Type B pancreatic cell (in vitro differentiated cells): ENCODE results near the gene BAG5. TPM values are rescaled to one million over a fixed set of nuclear protein-coding genes. Genes with fewer than 3 reads are reported as not detected.
A peak's percentile ranks its signal among the peaks of the same experiment; 100 is the strongest.

Source experiments
- DNase-seq: peaks from one replicate; pipeline ENCODE4 v3.0.0; 2021; ENCODE audit warnings: mixed read lengths; ENCODE audit not compliant: unreplicated experiment; ENCODE audit errors: extremely low spot score
- H3K27ac Mint-ChIP-seq: 2 replicates; pipeline ENCODE4 v1.8.0; 2021; ENCODE audit warnings: mild to moderate bottlenecking, mixed read lengths
- H3K27me3 Mint-ChIP-seq: 2 replicates; pipeline ENCODE4 v1.8.0; 2021; ENCODE audit warnings: mixed read lengths
- H3K36me3 Mint-ChIP-seq: 2 replicates; pipeline ENCODE4 v1.8.0; 2021; ENCODE audit warnings: mixed read lengths
- H3K4me1 Mint-ChIP-seq: one replicate; pipeline ENCODE4 v1.8.0; 2021; ENCODE audit warnings: mixed read lengths; ENCODE audit not compliant: unreplicated experiment
- H3K4me3 Mint-ChIP-seq: 2 replicates; pipeline ENCODE4 v1.8.0; 2021; ENCODE audit warnings: mild to moderate bottlenecking, mixed read lengths
- H3K9me3 Mint-ChIP-seq: 2 replicates; pipeline ENCODE4 v1.8.0; 2021; ENCODE audit warnings: mixed read lengths
- total RNA-seq: library from RNA; stranded (reverse); gene quantifications from 2 replicates; pipeline ENCODE4 v1.2.1, GENCODE V29; 2021; ENCODE audit warnings: low replicate concordance
- TF ChIP-seq, protein P1 (sequence below): fragments of 200-600 bp; sonication (generic); conservative IDR thresholded peaks from 2 replicates; pipeline ENCODE4 v1.5.0; 2021; ENCODE audit warnings: antibody characterized with exemption, mild to moderate bottlenecking

The BAG5 gene
- total RNA-seq, 1 donor from 2014 or later, result 23.3 TPM

GRCh38 chr14:103531421-103532215 is 30.8 kb downstream of the BAG5 start:
- TF ChIP-seq, protein P1, sequence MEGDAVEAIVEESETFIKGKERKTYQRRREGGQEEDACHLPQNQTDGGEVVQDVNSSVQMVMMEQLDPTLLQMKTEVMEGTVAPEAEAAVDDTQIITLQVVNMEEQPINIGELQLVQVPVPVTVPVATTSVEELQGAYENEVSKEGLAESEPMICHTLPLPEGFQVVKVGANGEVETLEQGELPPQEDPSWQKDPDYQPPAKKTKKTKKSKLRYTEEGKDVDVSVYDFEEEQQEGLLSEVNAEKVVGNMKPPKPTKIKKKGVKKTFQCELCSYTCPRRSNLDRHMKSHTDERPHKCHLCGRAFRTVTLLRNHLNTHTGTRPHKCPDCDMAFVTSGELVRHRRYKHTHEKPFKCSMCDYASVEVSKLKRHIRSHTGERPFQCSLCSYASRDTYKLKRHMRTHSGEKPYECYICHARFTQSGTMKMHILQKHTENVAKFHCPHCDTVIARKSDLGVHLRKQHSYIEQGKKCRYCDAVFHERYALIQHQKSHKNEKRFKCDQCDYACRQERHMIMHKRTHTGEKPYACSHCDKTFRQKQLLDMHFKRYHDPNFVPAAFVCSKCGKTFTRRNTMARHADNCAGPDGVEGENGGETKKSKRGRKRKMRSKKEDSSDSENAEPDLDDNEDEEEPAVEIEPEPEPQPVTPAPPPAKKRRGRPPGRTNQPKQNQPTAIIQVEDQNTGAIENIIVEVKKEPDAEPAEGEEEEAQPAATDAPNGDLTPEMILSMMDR, result no peak
- Mint-ChIP-seq H3K27ac (no peak overlapping the region), H3K4me3 (peak overlapping the region; percentile 72), H3K9me3 (no peaks in the 10 kb centered on the region), H3K4me1 (peaks cover 8% of the 10 kb centered on the region), H3K36me3 (no peaks in the 10 kb centered on the region), H3K27me3 (no peaks in the 10 kb centered on the region)
- DNase-seq, result no peak

DNA sequence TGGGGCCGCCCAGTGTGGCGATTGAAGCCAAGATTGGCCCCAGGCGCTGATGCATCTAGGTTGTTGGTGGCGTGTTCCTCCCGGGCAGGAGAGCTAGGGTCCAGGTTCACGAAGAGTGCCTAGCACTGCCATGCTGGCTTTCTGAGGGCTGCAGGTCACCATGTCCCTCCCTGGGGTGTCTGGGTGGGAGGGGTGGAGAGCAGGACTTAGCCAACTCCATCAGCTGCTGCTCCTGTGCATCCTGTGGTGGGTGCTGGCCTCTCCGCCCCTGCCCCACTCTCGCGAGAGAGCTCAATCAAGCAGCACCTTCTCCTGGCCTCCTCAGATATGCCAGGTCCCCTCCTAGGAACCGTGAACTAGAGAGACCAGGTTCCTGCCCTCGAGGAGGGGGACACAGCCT is 31.6 kb downstream of the BAG5 start:
- H3K36me3 Mint-ChIP-seq, result no peaks in the 10 kb centered on the region
- no peaks in the 10 kb centered on the region for H3K27me3 Mint-ChIP-seq
- peak overlapping the region; percentile 97 for H3K4me3 Mint-ChIP-seq

GRCh38 chr14:103530390-103530789 is 32.1 kb downstream of the BAG5 start:
- H3K4me1 Mint-ChIP-seq, result peaks cover 15% of the 10 kb centered on the region
- no peak for DNase-seq

More for the DNA sequence above, 31.6 kb downstream of the BAG5 start:
- no peaks in the 10 kb centered on the region for H3K9me3 Mint-ChIP-seq
- TF ChIP-seq, protein P1, result no peak
- no peak for DNase-seq
- H3K27ac Mint-ChIP-seq, result no peak overlapping the region
- peaks cover 11% of the 10 kb centered on the region for H3K4me1 Mint-ChIP-seq

GRCh38 chr14:103529383-103530365 is 32.8 kb downstream of the BAG5 start:
- TF ChIP-seq, protein P1, result no peak
- Mint-ChIP-seq H3K27me3 (no peaks in the 10 kb centered on the region), H3K27ac (peak overlapping the region; percentile 86), H3K36me3 (no peaks in the 10 kb centered on the region), H3K4me3 (peak overlapping the region; percentile 97), H3K4me1 (peaks cover 16% of the 10 kb centered on the region), H3K9me3 (no peaks in the 10 kb centered on the region)
- no peak for DNase-seq

More at GRCh38 chr14:103530390-103530789, 32.1 kb downstream of the BAG5 start:
- H3K36me3 Mint-ChIP-seq, result no peaks in the 10 kb centered on the region
- peak overlapping the region; percentile 97 for H3K4me3 Mint-ChIP-seq
- no peaks in the 10 kb centered on the region for H3K27me3 Mint-ChIP-seq
- TF ChIP-seq, protein P1, result no peak
- H3K27ac Mint-ChIP-seq, result peak overlapping the region; percentile 58
- no peaks in the 10 kb centered on the region for H3K9me3 Mint-ChIP-seq

DNA sequence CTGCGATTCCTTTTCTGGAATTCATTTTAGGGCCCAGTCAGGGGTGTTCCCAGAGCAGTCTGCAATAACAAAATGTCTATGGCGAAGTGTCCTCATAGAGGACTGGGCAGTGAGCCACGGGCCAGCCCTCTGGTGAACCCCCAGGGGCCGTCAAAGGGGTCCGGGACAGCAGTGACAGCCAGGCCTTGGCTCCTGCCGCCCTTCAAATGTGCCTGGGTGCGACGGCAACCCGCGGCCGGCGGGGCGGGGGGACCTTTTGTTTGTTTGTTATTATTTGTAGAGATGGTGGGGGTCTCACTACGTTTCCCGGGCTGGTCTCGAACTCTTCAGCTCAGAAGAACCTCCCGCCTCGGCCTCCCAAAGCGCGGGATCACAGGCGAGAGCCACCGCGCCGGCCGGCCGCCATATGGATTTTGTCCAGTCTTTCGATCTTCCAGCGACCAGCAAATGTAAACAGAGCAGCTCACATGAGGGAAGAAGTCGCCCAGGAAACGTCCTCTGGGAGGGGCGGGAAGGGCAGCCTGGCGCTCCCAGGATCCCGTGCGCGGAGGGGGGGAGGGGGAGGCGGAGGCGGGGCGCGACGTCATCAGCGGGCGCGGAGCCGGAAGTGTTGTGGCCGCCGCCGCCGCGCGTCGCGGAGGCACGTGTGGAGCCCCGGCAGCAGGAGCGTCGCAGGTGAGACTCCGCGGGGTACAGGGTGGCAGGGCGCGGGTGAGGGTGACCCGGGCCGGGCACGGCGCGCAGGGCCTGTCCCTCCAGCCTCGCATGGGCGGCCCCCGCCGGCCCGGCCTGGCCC is 33.7 kb downstream of the BAG5 start, which contains the start of gene TRMT61A:
TSS of gene TRMT61A (plus strand) at position 610 of the 796 bp plus-strand sequence. CDS start 783 bp downstream, outside the sequence.
- peak within 1 kb of the TSS; percentile 96 for H3K27ac Mint-ChIP-seq

More for the DNA sequence above, 33.7 kb downstream of the BAG5 start, which contains the start of gene TRMT61A:
- TF ChIP-seq, protein P1, result no peak
- Mint-ChIP-seq H3K4me1 (peaks cover 20% of the 10 kb centered on the region), H3K4me3 (peak within 1 kb of the TSS; percentile 97), H3K36me3 (no peaks in the 10 kb centered on the region), H3K27me3 (peaks cover 4% of the 10 kb centered on the region), H3K9me3 (no peaks in the 10 kb centered on the region)
- peak; percentile 85 for DNase-seq
